Smooth muscle cell (in vitro differentiated cells): ENCODE results near the gene FASN. TPM values are rescaled to one million over a fixed set of nuclear protein-coding genes. Genes with fewer than 3 reads are reported as not detected.

Experiments used
- DNase-seq: peaks from one replicate; lab custom pipeline; 2025; ENCODE audit not compliant: unreplicated experiment; lab: John Stamatoyannopoulos, UW
- H2AFZ ChIP-seq: fragments of 200-600 bp; sonication (generic); 2 replicates; pipeline ENCODE4 v1.6.0; 2016; ENCODE audit warnings: antibody characterized with exemption, low read depth, mild to moderate bottlenecking
- H3F3A ChIP-seq: fragments of 200-600 bp; sonication (generic); 2 replicates; pipeline ENCODE4 v1.6.0; 2017; ENCODE audit warnings: antibody characterized with exemption, low read depth
- H3K27ac ChIP-seq: fragments of 200-600 bp; sonication (generic); 2 replicates; pipeline ENCODE4 v1.5.1; 2016; ENCODE audit warnings: low read depth, mild to moderate bottlenecking
- H3K27me3 ChIP-seq: fragments of 200-600 bp; sonication (generic); 2 replicates; pipeline ENCODE4 v1.6.1; 2016; ENCODE audit warnings: low read depth, mild to moderate bottlenecking
- H3K36me3 ChIP-seq: fragments of 200-600 bp; sonication (generic); 2 replicates; pipeline ENCODE4 v1.5.1; 2016; ENCODE audit warnings: low read depth
- H3K4me1 ChIP-seq: fragments of 200-600 bp; sonication (generic); 2 replicates; pipeline ENCODE4 v1.5.1; 2016; ENCODE audit warnings: low read depth
- H3K4me2 ChIP-seq: fragments of 200-600 bp; sonication (generic); 2 replicates; pipeline ENCODE4 v1.6.0; 2016; ENCODE audit warnings: mild to moderate bottlenecking
- H3K4me3 ChIP-seq: fragments of 200-600 bp; sonication (generic); 2 replicates; pipeline ENCODE4 v1.5.1; 2016; ENCODE audit warnings: mild to moderate bottlenecking
- H3K79me2 ChIP-seq: fragments of 200-600 bp; sonication (generic); 2 replicates; pipeline ENCODE4 v1.6.0; 2016; ENCODE audit warnings: low read depth, mild to moderate bottlenecking
- H3K9ac ChIP-seq: fragments of 200-600 bp; sonication (generic); 2 replicates; pipeline ENCODE4 v1.6.0; 2016; ENCODE audit warnings: low read depth
- H3K9me3 ChIP-seq: fragments of 200-600 bp; sonication (generic); replicated peaks from 2 replicates; pipeline ENCODE4 v1.5.1; 2016; ENCODE audit warnings: low read depth
- H4K20me1 ChIP-seq: fragments of 200-600 bp; sonication (generic); 2 replicates; pipeline ENCODE4 v1.6.0; 2016; ENCODE audit warnings: low read depth
- CTCF ChIP-seq: fragments of 200-600 bp; sonication (generic); IDR thresholded peaks from 2 replicates; pipeline ENCODE4 v1.5.1; 2017; ENCODE audit warnings: borderline replicate concordance, mild to moderate bottlenecking, antibody characterized with exemption; ENCODE audit not compliant: insufficient read depth, poor library complexity, severe bottlenecking
- WGBS: methylation state at CpG from one replicate; pipeline ENCODE4 v1.1.7; 2016; ENCODE audit warnings: low lambda C conversion rate; 5-methylcytosine and 5-hydroxymethylcytosine counted together
- polyA plus RNA-seq: library from polyadenylated mRNA; unstranded; fragments of >200 nt; fragmentation: Nextera tagmentation; extraction: Ambion mirVana; gene quantifications from 2 replicates; pipeline ENCODE4 v1.2.1, GENCODE V29; 2016
- total RNA-seq: library from RNA; depleted of rRNA; stranded (reverse); fragments of >200 nt; gene quantifications from 2 replicates; pipeline ENCODE4 v1.2.3, GENCODE V29; 2014

The FASN gene
- total and polyA plus RNA-seq, 2 experiments from 2014 or later, result 46.6 to 49.3 TPM

GRCh38 chr17:82077617-82078358, 20.2 kb downstream of the FASN start:
- Histone ChIP-seq H3K27ac (no peak overlapping the region), H3K9me3 (no peaks in the 10 kb centered on the region), H3K4me1 (no peaks in the 10 kb centered on the region), H3K9ac (no peak overlapping the region), H3K79me2 (no peaks in the 10 kb centered on the region), H3K4me3 (no peak overlapping the region), H3K4me2 (no peak overlapping the region), H4K20me1 (peaks cover 20% of the 10 kb centered on the region), H2AFZ (no peak overlapping the region), H3K36me3 (no peaks in the 10 kb centered on the region), H3K27me3 (no peaks in the 10 kb centered on the region), H3F3A (no peaks in the 10 kb centered on the region)
- DNase-seq, result no peak
- 89% methylated on average over 28 of the region's 28 CpGs for WGBS
- TF ChIP-seq CTCF, result no peak

GRCh38 chr17:82076785-82077591, 21.0 kb downstream of the FASN start:
- no peaks in the 10 kb centered on the region for H3K27me3 ChIP-seq
- no peak overlapping the region for H3K9ac ChIP-seq
- no peak overlapping the region for H3K27ac ChIP-seq
- H3K36me3 ChIP-seq, result no peaks in the 10 kb centered on the region
- no peaks in the 10 kb centered on the region for H3F3A ChIP-seq
- no peak overlapping the region for H2AFZ ChIP-seq
- 85% methylated on average over 16 of the region's 21 CpGs for WGBS
- no peak overlapping the region for H3K4me2 ChIP-seq
- no peak overlapping the region for H3K4me3 ChIP-seq
- no peak for TF ChIP-seq CTCF
- H3K9me3 ChIP-seq, result no peaks in the 10 kb centered on the region
- DNase-seq, result no peak
- no peaks in the 10 kb centered on the region for H3K4me1 ChIP-seq
- no peaks in the 10 kb centered on the region for H3K79me2 ChIP-seq
- peaks cover 12% of the 10 kb centered on the region for H4K20me1 ChIP-seq

- DNase-seq, result no peak
- H3K4me2 ChIP-seq, result no peak overlapping the region
- peaks cover 6% of the 10 kb centered on the region for H4K20me1 ChIP-seq
- no peak for TF ChIP-seq CTCF
- H3K4me3 ChIP-seq, result no peak overlapping the region
- H3K9ac ChIP-seq, result no peak overlapping the region
- no peaks in the 10 kb centered on the region for H3K4me1 ChIP-seq
- no peaks in the 10 kb centered on the region for H3K36me3 ChIP-seq
- no peaks in the 10 kb centered on the region for H3K27me3 ChIP-seq
- H3K27ac ChIP-seq, result no peak overlapping the region
- H3K79me2 ChIP-seq, result no peaks in the 10 kb centered on the region
- H3K9me3 ChIP-seq, result no peaks in the 10 kb centered on the region
- 92% methylated on average over 23 of the region's 25 CpGs for WGBS
- no peak overlapping the region for H2AFZ ChIP-seq
- H3F3A ChIP-seq, result no peaks in the 10 kb centered on the region
Observed at GRCh38 chr17:82076018-82076784, 21.8 kb downstream of the FASN start.
